ENCODE results near the gene SYT1.

The SYT1 gene

DNA sequence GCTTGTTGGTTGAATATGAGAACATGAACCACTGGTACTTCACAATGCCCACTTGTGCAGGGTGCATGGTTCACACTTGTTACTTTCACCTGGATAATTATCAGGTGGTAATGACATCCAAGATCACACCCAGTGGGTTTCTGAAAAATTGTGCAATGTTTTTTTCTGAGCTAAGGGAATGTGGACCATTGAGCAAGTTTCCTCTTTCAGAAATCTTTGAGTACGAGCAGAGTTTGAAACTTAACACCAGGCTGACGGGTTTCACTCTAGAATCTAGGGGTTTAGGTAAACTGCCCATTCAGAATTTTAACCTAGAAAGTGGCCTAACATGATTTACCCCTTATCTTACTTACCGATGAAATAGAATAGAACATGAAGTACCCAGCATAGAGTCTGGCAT, 436.6 kb downstream of the SYT1 start:
- no peak for DNase-seq

GRCh38 chr12:79302162-79302814, 437.7 kb downstream of the SYT1 start:
- DNase-seq: no peak

- DNase-seq: no peak
These were observed 442.8 kb downstream of the SYT1 start for GRCh38 chr12:79307340-79307739.

DNA sequence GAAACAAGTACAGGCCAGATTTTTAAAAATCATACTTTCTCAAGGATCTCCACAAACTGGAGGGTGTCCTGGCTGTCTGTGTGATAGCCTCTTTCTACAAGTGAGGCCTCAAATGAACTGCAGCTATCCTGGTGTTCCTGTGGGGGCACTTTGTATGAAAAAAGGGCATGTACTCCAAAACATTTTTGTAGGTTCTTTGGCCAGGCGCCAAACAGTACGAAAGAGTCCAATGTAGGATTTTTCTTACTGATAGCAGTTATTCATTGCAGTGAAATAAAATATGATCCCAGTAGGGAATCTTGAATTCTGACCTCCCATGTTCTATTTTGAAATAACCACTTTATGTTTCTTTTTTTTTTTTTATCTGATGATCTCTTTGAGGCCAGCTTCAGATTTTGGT, 444.5 kb downstream of the SYT1 start:
- DNase-seq: no peak

GRCh38 chr12:79317179-79317847, 452.7 kb downstream of the SYT1 start:
- no peak for DNase-seq

- DNase-seq: no peak
These were observed 458.3 kb downstream of the SYT1 start for GRCh38 chr12:79322905-79323304.

DNA sequence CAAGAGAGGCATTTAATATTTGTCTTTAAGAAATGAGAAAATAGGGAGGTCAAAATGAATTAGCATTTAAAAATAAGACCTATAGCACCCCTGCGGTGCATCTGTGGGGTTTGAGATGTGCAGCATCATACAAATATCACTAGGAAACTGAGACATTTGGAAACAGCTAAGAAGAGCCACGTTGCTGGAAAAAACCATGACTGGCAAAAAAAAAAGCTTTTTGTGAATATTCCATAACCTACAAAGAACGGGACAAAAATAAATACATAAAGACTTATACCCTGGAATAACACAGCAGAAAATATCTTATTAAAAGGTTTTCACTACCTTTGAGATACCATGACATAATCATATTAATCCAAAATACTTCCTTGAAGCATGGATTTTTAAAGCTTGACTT, 460.0 kb downstream of the SYT1 start:
- no peak for DNase-seq

DNA sequence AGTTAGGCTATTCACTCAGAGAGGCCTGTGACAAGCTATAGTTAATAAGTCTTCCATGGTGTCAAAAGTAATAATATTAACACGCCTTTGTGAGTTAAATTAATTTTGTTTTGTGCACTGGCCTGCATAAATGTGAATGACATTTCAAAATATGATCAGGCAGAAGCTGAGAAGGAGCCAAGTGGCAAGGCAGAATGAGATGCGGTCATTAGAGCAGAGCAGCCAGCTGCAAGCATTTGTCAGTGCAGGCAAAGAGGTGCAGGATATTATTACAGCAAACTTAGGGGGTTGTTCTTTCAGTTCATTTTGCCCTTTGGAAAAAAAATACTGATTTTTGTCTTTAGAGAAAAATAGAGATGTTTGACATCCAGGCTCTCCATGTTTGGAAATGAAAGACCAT, 461.6 kb downstream of the SYT1 start:
- no peak for DNase-seq

GRCh38 chr12:79326663-79327062, 462.1 kb downstream of the SYT1 start:
- DNase-seq: no peak

GRCh38 chr12:79327465-79327864, 462.9 kb downstream of the SYT1 start:
- no peak for DNase-seq

DNA sequence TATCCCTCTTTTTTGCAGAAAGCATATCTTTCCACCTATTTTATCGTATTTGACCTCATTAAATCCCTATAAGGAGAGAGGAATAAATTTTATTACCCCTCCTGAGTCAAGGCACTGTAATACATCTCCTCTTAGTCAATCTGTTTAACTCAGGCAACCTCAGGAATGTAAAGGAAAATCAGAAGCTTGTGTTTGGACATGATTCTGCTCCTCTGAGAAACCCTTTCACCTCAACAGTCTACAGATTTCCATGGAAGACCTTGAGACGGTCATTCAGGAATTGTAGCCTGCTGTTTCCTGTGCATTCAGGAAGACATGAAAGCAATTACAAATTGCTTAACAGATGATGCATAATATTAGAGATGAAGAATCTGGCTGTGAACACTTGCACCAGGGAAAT, 465.4 kb downstream of the SYT1 start:
- no peak for DNase-seq

DNA sequence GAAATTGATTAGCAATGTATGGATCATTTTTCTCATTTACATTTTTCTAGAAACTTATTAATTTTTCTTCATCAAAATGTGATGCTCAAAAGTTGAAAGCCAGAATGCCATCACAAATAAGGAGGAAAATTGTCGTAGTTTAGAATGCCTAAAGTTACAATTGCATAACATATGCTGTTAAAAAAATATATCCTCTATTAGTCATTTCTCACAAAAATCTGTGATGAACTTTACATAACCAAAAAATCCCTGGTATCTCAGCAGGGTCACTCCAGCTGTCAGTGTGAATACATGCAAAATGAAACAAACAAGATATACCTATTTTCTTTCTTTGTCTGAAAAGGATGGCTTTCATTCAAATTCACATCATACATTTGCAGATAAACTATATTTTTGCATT, 467.3 kb downstream of the SYT1 start:
- DNase-seq: no peak

DNA sequence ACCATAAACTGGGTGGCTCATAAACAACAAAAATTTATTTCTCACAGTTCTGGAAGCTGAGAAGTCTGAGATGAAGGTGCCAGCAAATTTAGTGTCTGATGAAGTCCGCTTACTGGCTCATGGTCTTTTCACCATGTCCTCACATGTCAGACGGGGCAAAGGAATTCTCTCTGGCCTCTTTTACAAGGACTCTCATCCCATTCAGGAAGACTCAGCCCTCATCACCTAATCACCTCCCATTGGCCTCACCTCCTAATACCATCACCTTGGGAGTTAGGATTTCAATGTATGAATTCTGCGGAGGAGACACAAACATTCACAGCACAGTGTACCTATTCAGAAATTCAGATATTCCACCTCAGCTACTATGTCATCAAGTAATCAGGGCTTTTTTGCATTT, 468.6 kb downstream of the SYT1 start:
- no peak for DNase-seq

- no peak for DNase-seq
These were observed 473.2 kb downstream of the SYT1 start for GRCh38 chr12:79337662-79338290.

DNA sequence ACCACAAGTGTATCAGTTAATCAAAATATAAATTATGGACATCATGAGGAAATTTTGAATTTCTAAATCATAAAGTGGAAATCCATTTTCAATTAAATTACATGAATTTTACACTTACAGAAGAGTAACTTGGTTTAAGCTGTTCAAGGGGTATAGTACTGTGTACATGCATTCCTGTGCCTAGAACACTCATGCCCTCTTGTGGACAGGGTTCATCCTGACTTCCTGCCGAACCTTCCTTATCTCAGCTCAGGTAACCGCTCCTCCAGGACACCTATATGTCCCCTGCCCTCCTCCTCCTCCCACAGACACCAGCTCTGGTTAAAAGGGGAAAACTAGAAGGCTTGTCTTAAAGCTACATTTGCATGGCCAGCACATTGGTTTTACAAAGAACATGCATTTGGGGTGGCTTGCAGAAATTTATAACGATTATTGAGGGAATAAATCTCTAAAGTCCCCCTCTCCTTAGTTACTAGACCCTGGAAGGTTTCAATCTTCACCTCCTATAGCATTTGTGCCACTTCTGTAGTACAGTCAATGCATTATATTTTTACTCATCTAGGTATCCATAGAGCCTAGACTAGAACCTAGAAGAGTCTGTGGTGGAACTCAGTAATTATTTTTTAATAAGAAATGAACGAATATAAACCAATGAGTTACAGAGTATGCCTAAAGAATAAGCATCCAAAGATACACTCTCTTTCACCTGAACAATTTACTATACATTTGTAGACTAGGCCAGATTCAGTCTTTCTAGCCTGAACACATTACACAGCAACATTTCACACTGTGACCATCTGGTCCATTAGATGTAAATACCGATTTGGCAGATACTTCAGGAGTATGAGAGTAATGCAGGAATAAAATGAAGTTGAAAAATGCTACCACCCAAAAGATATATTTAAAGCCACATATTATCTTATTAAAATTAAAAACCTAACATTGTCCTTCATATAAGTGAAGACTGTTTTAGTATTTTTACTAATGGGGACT, 480.6 kb downstream of the SYT1 start:
- no peak for DNase-seq

DNA sequence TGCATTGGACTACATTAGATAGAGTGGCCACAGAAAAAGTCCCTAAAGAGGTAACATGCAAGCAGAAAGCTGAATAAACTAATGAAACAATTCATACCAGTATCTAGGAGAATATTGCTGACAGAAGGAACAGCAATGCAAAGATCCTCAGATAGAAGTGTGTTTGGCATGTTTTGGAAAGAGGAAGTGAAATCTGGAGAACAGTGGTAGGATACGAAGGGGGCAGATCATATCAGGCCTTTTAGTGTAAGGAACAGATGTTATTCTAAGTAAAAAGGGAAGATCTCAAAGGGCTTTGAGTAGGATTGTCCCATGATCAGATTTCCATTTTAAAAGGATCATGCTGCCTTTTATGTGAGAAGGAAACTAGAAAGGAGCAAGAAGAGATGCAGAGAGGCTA, 483.3 kb downstream of the SYT1 start:
- no peak for DNase-seq

DNA sequence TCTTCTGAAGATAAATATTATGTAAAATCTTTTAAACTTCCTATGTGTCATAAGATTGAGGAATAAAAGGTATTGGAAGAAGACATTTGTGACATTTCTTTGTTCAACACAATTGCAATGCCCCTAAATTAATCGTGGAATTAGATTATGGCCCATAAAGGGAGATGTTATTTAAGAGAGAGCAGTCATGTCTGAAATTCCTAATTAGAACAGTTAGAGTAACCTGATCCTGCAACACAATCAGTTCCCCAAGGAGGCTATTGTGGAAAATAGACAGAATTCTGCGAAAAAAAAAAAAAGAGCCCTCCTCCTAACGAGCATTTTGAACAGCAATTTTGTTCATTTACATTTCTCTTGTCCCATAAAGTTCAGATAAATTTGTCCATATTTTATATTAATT, 486.7 kb downstream of the SYT1 start:
- no peak for DNase-seq

GRCh38 chr12:79356216-79356615, 491.6 kb downstream of the SYT1 start:
- DNase-seq: no peak

- DNase-seq: no peak
These were observed 492.5 kb downstream of the SYT1 start for GRCh38 chr12:79357048-79357447.

- no peak for DNase-seq
These were observed 494.2 kb downstream of the SYT1 start for GRCh38 chr12:79358716-79359300.

DNA sequence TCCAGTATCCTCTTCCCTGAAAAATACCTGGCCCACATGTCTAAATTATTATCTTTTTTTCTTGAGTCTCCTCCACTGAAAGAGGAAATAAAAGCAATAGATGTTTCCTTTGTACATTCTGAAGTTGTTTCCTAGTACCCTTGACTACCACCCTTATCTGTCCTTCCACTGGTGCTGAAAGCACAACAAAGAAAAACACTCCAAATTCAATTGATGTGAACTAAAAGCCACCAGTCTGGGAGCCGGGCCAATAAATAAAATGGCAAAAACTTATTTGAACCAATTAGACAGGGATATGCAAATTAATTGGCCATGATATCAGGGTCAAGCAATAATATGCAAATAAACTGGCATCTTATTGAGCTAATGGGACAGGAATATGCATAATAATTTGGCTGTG, 495.7 kb downstream of the SYT1 start:
- DNase-seq: no peak

- no peak for DNase-seq
These were observed 496.4 kb downstream of the SYT1 start for GRCh38 chr12:79360936-79361335.

GRCh38 chr12:79364197-79364596, 499.6 kb downstream of the SYT1 start:
- no peak for DNase-seq
